ENCODE measurements around the gene FCAR. TPM values are rescaled to one million over a fixed set of nuclear protein-coding genes. Genes with fewer than 3 reads are reported as not detected.

Gene FCAR
- total and polyA plus RNA-seq, 2 donors (not counting 1 experiment from before 2014, with no cell fraction given): 1.9 TPM; not detected in 1

- H3K4me2 ChIP-seq (replicated peaks; ENCODE audit: low read depth, low read length, poor library complexity, severe bottlenecking): no peak overlapping the region
- Mint-ChIP-seq H3K4me3 (no peak overlapping the region), H3K9me3 (ENCODE audit: insufficient read depth) (no peaks in the 10 kb centered on the region), H3K27me3 (peaks cover 24% of the 10 kb centered on the region), H3K4me1 (peaks cover 3% of the 10 kb centered on the region), H3K27ac (no peak overlapping the region)
- ChIA-PET CTCF (interaction anchor here (1.3 kb wide), 1 partner anchor 243 kb away, joined by 3 read pairs; no protein-coding TSS in a partner anchor), POLR2A (no interaction called here)
- WGBS (ENCODE audit: insufficient coverage): 52% methylated on average over 11 of the region's 11 CpGs
- H3K36me3 ChIP-seq (replicated peaks in 1 of 2; ENCODE audit: control extremely low read depth in 1 of 2, control insufficient read depth in 1 of 2, extremely low read depth in 1 of 2, insufficient read depth in 2 of 2, low read length in 1 of 2): no peaks in the 10 kb centered on the region
- peaks cover 0 to 5% (median 0%) of the 10 kb centered on the region in 3 donors for H3K9me3 ChIP-seq (ENCODE audit: control extremely low read depth in 1 of 3, control insufficient read depth in 2 of 3, insufficient read depth in 1 of 3, low read length in 2 of 3)
- no peaks in the 10 kb centered on the region for H4K20me1 ChIP-seq (ENCODE audit: control insufficient read depth, insufficient read depth, low read length, poor library complexity, severe bottlenecking)
- ATAC-seq (ENCODE audit: low read depth): no peak
- no peak for TF ChIP-seq CTCF (IDR thresholded peaks at IDR 0.05)
- TF ChIP-seq EZH2 (IDR thresholded peaks at IDR 0.05; ENCODE audit: borderline replicate concordance, insufficient read depth, low read depth, low read length, poor library complexity, severe bottlenecking): no peak
- no peaks in the 10 kb centered on the region for H3K4me1 ChIP-seq (ENCODE audit: control insufficient read depth in 2 of 2, insufficient read depth in 2 of 2, low read length in 2 of 2)
- DNase-seq: no peak
- no peak overlapping the region for H2AFZ ChIP-seq (ENCODE audit: insufficient read depth, low read depth, low read length, poor library complexity, severe bottlenecking)
- H3K27ac ChIP-seq (ENCODE audit: low read length in 2 of 2): no peak overlapping the region
- H3K9ac ChIP-seq (ENCODE audit: low read length): no peak overlapping the region
- H3K79me2 ChIP-seq (ENCODE audit: control insufficient read depth, insufficient read depth, low read length): no peaks in the 10 kb centered on the region
- H3K4me3 ChIP-seq (ENCODE audit: control extremely low read depth in 1 of 5, extremely low read depth in 1 of 5, insufficient read depth in 1 of 5, low read depth in 2 of 5, low read length in 4 of 5): no peak overlapping the region
- H3K27me3 ChIP-seq (replicated peaks in 1 of 4; ENCODE audit: control extremely low read depth in 1 of 4, control insufficient read depth in 3 of 4, insufficient read depth in 4 of 4, low read length in 3 of 4): peaks cover 0 to 5% (median 2%) of the 10 kb centered on the region in 4 experiments
- intact Hi-C loops (cut with micrococcal nuclease): loop anchor here (10.0 kb wide), 1 partner anchor 432 kb away; no protein-coding TSS in a partner anchor
These were observed 42.8 kb downstream of the FCAR start for GRCh38 chr19:54916822-54917221.

GRCh38 chr19:54918499-54918898 lies 44.5 kb downstream of the FCAR start:
- no peak for ATAC-seq (ENCODE audit: low read depth)
- peaks cover 0 to 5% (median 2%) of the 10 kb centered on the region in 4 experiments for H3K27me3 ChIP-seq (replicated peaks in 1 of 4; ENCODE audit: control extremely low read depth in 1 of 4, control insufficient read depth in 3 of 4, insufficient read depth in 4 of 4, low read length in 3 of 4)
- H3K27ac ChIP-seq (ENCODE audit: low read length in 2 of 2): no peak overlapping the region
- no peaks in the 10 kb centered on the region for H4K20me1 ChIP-seq (ENCODE audit: control insufficient read depth, insufficient read depth, low read length, poor library complexity, severe bottlenecking)
- no peaks in the 10 kb centered on the region for H3K79me2 ChIP-seq (ENCODE audit: control insufficient read depth, insufficient read depth, low read length)
- POLR2A ChIA-PET: interaction anchor here (0.6 kb wide), 1 partner anchor 39 kb away, joined by 6 read pairs; no protein-coding TSS in a partner anchor
- no peak for DNase-seq
- WGBS (ENCODE audit: insufficient coverage): 87% methylated on average over 6 of the region's 9 CpGs
- H2AFZ ChIP-seq (ENCODE audit: insufficient read depth, low read depth, low read length, poor library complexity, severe bottlenecking): no peak overlapping the region
- CTCF ChIA-PET: interaction anchor here (0.8 to 1.0 kb wide), 2 partner anchors 19 to 439 kb away, joined by 3 read pairs; no protein-coding TSS in a partner anchor
- TF ChIP-seq CTCF (IDR thresholded peaks at IDR 0.05) (no peak), EZH2 (IDR thresholded peaks at IDR 0.05; ENCODE audit: borderline replicate concordance, insufficient read depth, low read depth, low read length, poor library complexity, severe bottlenecking) (no peak)
- no peak overlapping the region for H3K4me3 ChIP-seq (ENCODE audit: control extremely low read depth in 1 of 5, extremely low read depth in 1 of 5, insufficient read depth in 1 of 5, low read depth in 2 of 5, low read length in 4 of 5)
- Mint-ChIP-seq H3K9me3 (ENCODE audit: insufficient read depth) (no peaks in the 10 kb centered on the region), H3K27me3 (peaks cover 24% of the 10 kb centered on the region), H3K27ac (no peak overlapping the region), H3K4me1 (peaks cover 3% of the 10 kb centered on the region), H3K4me3 (no peak overlapping the region)
- H3K4me2 ChIP-seq (replicated peaks; ENCODE audit: low read depth, low read length, poor library complexity, severe bottlenecking): no peak overlapping the region
- H3K9ac ChIP-seq (ENCODE audit: low read length): no peak overlapping the region
- H3K9me3 ChIP-seq (ENCODE audit: control extremely low read depth in 1 of 3, control insufficient read depth in 2 of 3, insufficient read depth in 1 of 3, low read length in 2 of 3): peaks cover 0 to 5% (median 0%) of the 10 kb centered on the region in 3 donors
- intact Hi-C loops (cut with micrococcal nuclease): loop anchor here (10.0 kb wide), 1 partner anchor 434 kb away; no protein-coding TSS in a partner anchor
- H3K4me1 ChIP-seq (ENCODE audit: control insufficient read depth in 2 of 2, insufficient read depth in 2 of 2, low read length in 2 of 2): no peaks in the 10 kb centered on the region
- no peaks in the 10 kb centered on the region for H3K36me3 ChIP-seq (replicated peaks in 1 of 2; ENCODE audit: control extremely low read depth in 1 of 2, control insufficient read depth in 1 of 2, extremely low read depth in 1 of 2, insufficient read depth in 2 of 2, low read length in 1 of 2)
